HG02852 (cell line): ENCODE measurements around the gene UPK3B.
"Not testable (repeated sequence)": the region's sequence is repeated elsewhere in the genome, so short reads cannot be mapped to it uniquely, and the experiment has no call there.

Source experiments
- ATAC-seq: cut with Tn5 transposase; IDR thresholded peaks from one replicate; pipeline ENCODE4 v1.9.1; 2021; ENCODE audit warnings: mild to moderate bottlenecking, moderate library complexity; ENCODE audit not compliant: unreplicated experiment

Gene UPK3B

DNA sequence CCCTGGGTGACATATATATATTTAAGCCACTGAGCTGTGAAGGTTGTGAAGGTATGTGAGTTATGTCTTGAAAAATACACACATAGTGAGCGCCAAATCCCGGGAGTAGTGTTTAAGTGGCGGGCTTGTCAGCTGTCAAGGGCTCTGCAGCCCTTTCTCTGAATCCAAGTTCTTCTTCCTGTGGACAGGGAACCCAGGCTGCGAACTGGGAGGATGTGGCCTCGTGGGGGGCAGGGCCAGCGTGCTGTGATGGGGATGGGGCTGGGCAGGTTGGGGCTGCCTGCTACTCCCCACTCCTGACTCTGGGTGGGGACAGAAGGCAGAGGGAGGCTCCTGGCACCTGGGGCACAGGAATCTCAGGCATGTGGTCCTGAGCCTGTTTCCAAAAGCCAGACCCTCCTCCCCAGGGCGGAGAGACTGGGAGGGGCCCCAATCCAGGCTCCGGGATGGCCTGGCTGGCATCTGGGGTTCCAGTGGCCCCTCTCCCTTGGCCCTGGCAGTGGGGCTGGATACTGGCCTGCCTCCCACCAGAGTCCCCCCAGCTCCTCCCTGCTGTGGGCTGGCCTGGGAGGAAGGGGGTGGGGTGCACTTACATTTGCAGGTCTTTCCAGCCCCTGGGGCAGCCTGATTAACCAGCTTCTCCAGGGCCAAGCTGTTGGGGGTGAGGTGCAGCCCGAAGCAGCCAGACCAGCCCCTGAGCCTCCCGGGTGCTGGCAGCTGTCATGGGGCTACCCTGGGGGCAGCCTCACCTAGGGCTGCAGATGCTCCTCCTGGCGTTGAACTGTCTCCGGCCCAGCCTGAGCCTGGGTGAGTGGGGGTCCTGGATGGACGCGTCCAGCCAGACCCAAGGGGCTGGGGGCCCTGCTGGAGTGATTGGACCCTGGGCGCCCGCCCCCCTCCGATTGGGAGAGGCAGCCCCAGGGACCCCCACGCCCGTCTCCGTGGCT, at the start of gene UPK3B:
Gene UPK3B, plus strand, starts transcription at position 622 of the 947 bp plus-strand sequence. Its CDS starts 101 bp downstream, at position 723.
- no peak for ATAC-seq

- ATAC-seq = not testable (repeated sequence)
Measured at GRCh38 chr7:76460767-76461166, 49.6 kb upstream of the UPK3B start.

DNA sequence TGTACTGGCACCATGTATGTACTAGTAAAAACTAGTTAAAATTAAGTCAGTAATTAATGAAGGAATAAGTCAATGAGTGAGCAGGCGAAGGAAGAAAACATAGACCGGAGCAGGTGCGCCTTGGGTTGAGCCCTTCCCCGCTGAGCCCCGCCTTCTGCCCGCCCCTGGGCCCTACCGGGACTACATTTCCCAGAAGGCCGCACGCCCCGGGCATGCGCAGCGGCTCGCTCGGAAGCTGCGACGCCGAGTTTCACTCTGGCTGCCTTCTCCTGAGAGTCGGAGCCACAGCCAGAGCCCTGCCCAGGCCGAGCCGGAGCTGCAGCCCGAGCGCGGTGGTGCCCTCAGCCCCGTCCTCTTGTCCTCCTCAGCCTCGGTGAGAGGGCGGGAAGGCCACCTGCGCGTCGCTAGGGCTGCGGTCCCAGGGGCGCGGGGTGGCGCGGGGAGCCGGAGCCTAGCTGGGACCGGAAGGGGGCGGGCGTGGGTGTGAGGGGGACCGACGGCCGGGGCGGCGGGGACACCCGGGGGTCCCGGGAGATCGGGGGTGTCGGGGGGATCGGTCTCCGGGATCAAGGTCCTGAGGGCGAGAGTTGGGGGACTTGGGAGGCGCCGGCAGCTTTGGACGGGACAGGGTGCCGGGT, 48.8 kb upstream of the UPK3B start, which contains the start of gene DTX2:
Gene DTX2, plus strand, starts transcription at position 246 of the 638 bp plus-strand sequence. CDS start 18,801 bp downstream, outside the sequence.
- ATAC-seq = peak; percentile 98

GRCh38 chr7:76462271-76462882, 48.0 kb upstream of the UPK3B start:
- ATAC-seq = not testable (repeated sequence)

DNA sequence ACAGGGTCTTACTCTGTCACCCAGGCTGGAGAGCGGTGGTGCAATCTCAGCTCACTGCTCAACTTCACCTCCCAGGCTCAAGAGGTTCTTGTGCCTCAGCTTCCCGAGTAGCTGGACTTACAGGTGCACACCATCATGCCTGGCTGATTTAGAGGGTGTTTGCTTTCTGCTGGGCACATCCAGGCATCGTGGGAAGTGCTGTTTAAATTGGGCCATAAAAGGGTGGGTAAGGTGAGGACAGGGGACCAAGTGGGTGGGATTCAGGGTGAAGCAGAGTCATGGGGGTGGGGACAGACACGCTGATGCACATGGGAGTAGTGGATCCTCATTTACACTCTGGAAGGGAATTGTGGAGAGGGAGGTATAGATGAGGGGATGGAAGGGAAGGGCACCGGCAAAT, 45.4 kb upstream of the UPK3B start:
- ATAC-seq = not testable (repeated sequence)

- not testable (repeated sequence) for ATAC-seq
Measured at GRCh38 chr7:76465950-76466349, 44.4 kb upstream of the UPK3B start.

- not testable (repeated sequence) for ATAC-seq
Measured at GRCh38 chr7:76467743-76468404, 42.5 kb upstream of the UPK3B start.

DNA sequence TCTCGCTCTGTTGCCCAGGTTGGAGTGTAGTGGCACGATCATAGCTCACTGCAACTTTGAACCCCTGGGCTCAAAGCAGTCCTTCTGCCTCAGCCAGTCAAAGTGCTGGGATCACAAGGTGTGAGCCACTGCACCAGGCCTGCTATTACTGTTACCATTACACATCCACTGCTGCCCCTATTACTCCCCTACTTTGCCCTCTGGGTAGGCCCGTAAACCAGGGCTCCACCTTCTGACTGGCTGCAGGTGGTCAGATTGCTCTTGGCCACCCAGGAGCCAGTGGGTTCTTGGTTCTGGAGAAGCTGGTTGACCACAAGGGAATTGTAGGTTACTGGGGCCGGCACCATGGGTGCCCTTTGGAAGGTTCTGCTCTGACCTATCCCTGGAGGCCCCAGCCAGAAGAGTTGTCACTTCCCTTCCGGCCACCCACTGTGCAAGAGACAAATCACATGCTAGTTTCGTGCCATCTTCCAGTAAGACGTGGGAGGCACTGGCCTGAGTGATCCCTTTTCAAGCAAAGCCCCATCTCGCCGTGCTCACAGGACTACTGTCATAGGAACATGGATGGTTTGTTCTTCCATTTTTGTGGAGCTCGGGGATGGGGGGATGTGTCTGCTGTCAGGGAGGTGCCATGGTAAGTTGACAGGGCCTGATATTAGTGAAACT, 38.7 kb upstream of the UPK3B start:
- ATAC-seq = not testable (repeated sequence)

DNA sequence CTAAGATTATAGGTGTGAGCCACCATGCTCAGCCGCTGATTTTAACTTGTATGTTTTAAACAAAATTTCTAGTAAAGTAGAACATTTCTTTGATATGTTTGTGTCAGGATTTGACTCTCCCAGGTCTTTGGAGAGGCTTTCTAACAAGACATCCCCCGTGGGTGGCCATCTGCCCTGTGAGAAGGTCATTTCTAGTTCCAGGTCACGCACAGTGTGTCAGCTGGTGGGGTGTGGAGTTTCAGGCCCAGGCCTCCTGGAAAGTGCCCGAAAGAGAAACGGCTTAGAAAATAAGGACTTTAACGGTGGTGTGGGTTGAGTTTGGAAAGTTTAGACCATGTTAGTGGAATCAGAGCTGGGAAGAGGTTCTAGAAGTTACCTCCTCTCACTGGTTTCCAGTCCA, 37.3 kb upstream of the UPK3B start:
- not testable (repeated sequence) for ATAC-seq

DNA sequence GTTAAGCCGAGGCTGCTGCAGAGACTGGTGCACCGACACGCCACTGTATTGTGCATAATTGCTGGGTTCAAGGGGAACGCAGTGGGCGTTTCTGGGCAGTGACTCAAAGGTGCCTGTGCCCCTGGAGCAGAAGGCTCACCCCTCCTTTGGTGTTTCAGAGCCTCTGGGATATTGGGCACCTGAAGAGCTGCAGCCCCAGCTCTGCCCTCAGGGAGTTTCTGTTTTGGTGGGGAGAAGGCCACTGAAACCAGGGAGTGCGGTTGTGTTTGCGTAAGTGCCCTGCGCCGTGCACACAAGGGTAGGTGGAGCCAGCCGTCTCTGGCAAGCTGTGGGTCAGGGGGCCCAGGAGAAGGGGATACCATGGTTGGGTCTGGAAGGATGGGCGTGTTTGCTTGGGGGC, 34.1 kb upstream of the UPK3B start:
- ATAC-seq = not testable (repeated sequence)

- not testable (repeated sequence) for ATAC-seq
Measured at GRCh38 chr7:76476742-76477474, 33.4 kb upstream of the UPK3B start.

DNA sequence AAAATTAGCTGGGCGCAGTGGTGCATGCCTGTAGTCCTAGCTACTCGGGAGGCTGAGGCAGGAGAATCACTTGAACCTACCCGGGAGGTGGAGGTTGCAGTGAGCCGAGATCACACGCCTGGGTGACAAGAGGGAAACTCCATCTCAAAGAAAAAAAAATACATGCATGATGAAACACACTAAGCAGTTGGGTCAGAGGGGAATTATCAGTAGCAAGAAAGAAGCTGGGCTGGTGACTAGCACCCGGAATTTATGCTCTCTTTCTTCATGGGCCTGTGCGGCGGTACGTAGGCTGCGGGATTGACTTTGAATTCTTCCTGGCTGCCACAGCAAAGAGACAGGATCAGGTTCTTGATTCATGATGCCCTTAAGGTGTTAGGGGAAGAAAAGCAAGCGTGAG, 30.7 kb upstream of the UPK3B start:
- not testable (repeated sequence) for ATAC-seq

DNA sequence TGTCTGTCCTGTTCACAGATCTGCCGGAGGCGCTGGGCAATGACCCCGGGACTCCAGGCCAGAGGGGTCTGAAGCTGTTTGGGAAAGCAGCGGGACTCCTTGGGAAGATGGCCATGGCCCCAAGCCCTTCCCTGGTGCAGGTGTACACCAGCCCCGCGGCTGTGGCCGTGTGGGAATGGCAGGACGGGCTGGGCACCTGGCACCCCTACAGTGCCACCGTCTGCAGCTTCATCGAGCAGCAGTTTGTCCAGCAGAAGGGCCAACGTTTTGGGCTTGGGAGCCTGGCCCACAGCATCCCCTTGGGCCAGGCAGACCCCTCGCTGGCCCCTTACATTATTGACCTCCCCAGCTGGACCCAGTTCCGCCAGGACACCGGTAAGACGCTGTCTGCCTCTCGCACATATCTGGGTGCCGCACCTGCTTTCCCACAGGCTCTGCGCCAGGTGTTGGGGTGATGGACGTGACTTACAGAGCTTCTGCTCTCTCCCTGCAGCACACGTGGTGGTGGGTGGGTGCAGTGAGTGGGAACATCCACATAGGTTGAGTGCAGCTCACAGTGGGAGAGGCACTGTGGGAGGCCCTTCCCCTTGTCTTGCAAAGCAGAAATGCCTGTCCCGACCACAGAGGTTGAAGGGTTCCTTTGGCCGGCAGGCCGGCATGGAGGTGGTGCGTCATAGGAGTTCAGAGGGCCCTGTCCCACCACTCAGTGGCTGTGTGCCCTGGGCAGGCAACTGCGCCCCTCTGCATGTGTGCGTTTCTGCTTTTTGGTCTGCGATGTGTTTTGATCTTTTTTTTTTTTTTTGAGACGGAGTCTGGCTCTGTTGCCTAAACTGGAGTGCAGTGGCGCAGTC, 29.7 kb upstream of the UPK3B start:
- not testable (repeated sequence) for ATAC-seq

GRCh38 chr7:76482660-76483059, 27.7 kb upstream of the UPK3B start:
- ATAC-seq = not testable (repeated sequence)

DNA sequence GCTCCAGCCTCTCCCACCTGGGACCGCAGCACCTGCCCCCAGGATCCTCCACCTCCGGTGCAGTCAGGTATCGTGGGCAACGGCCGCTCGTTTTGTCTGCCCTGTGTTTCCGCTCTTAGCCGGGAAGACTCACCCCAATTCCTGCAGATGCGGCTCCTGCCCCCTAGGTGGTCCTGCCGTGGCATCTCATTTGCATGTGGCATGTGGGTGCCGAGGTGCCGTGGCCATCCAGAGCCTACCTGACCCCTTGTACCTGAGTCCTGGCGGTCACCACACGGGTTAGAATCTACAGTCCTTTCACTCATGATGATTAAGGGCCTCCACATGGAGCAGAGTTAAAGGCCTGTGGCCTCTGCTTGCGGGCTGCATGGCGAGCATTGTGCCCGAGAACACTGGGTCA, 27.3 kb upstream of the UPK3B start:
- ATAC-seq = not testable (repeated sequence)

- ATAC-seq = not testable (repeated sequence)
Measured at GRCh38 chr7:76484456-76484855, 25.9 kb upstream of the UPK3B start.

- ATAC-seq = peak; percentile 13
Measured at GRCh38 chr7:76485822-76486610, 24.3 kb upstream of the UPK3B start.

- peak; percentile 99 for ATAC-seq
Measured at GRCh38 chr7:76486618-76487017, 23.7 kb upstream of the UPK3B start.
